Thoracic aorta (tissue), 2 donors: ENCODE results near the gene ZNG1F. TPM values are rescaled to one million over a fixed set of nuclear protein-coding genes. Genes with fewer than 3 reads are reported as not detected.
"Not testable (repeated sequence)": the region's sequence is repeated elsewhere in the genome, so short reads cannot be mapped to it uniquely, and the experiment has no call there.

Experiments used
- ATAC-seq: fragments of 150-250 bp; one replicate; pipeline ENCODE4 v1.8.0; 2017; ENCODE audit warnings: low read depth; ENCODE audit not compliant: insufficient number of reproducible peaks, low FRiP score
- DNase-seq: peaks from one replicate; pipeline ENCODE4 v3.0.0-alpha.2; 2020; ENCODE audit warnings: low spot score
- H3K27ac ChIP-seq, 2 donors: fragments of 200-600 bp; sonication (generic); 1 replicate in 1 of 2; 2 replicates in 1 of 2; pipeline ENCODE4 v1.5.1; 2016; ENCODE audit warnings: mild to moderate bottlenecking in 2 of 2, moderate library complexity in 2 of 2
- H3K27me3 ChIP-seq: fragments of 200-600 bp; sonication (generic); replicated peaks from 2 replicates; pipeline ENCODE4 v1.6.0; 2016; ENCODE audit warnings: mild to moderate bottlenecking; ENCODE audit not compliant: insufficient read depth
- H3K36me3 ChIP-seq: fragments of 200-600 bp; sonication (generic); one replicate; pipeline ENCODE4 v1.5.1; 2016
- H3K4me1 ChIP-seq, 2 donors: fragments of 200-600 bp; sonication (generic); 1 replicate in 1 of 2; 2 replicates in 1 of 2; pipeline versions ENCODE4 v1.5.1 to v1.6.0; 2016; ENCODE audit warnings: low read depth in 2 of 2, mild to moderate bottlenecking in 1 of 2; ENCODE audit not compliant: control insufficient read depth in 1 of 2
- H3K4me3 ChIP-seq: fragments of 200-600 bp; sonication (generic); 2 replicates; pipeline ENCODE4 v1.5.1; 2016; ENCODE audit warnings: mild to moderate bottlenecking
- H3K9me3 ChIP-seq: fragments of 200-600 bp; sonication (generic); 2 replicates; pipeline ENCODE4 v1.5.1; 2016
- total RNA-seq, 2 donors: library from RNA; depleted of rRNA; stranded (reverse); fragments of >200 nt; gene quantifications; one replicate each; pipeline versions ENCODE4 v1.1.0 to v1.2.3, GENCODE V29; 2016
- TF ChIP-seq, protein P1 (sequence below): fragments of 200-600 bp; sonication (generic); IDR thresholded peaks from one replicate; pipeline ENCODE4 v1.5.1; 2019; ENCODE audit warnings: antibody characterized with exemption

The ZNG1F gene
- total RNA-seq, 2 donors from 2014 or later = 8.7 to 25.0 TPM

DNA sequence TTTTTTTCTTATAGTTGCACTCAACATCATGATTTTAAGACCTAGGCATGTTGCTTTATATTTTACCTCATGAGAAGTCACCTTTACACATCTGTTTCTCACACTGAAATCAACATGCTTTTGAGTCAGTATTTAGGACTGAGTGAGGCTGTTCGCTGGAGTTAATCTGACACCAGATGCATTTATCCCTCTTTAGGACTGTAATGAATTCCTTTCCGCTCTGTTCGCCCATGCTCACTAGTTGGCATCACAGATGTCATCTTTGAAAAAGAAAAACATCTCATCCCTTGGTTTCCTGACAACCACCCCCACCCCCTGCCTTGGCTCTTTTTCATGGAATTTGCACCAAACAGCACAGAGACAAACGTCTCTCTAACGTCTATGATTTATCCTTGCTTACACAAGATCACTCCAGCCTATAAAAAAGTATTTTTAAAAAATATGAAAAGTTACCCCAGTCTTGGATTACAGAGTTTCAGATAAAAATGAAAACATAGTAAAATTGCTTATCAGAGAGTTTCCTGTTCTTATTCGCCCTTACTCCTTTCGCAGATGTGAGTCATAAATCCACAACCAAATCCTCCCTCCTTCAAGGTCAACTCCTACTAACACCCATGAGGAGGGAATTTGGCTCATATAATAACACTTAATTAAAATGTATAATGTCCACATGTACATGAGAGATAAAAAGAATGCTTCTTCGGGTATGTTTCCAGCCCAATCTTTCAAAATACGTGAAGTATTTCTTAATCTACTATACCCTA, 94.9 kb downstream of the ZNG1F start:
- H3K4me3 ChIP-seq, H3K27me3 ChIP-seq, DNase-seq, H3K36me3 ChIP-seq, H3K27ac ChIP-seq, H3K4me1 ChIP-seq, H3K9me3 ChIP-seq, ATAC-seq: not testable (repeated sequence)

DNA sequence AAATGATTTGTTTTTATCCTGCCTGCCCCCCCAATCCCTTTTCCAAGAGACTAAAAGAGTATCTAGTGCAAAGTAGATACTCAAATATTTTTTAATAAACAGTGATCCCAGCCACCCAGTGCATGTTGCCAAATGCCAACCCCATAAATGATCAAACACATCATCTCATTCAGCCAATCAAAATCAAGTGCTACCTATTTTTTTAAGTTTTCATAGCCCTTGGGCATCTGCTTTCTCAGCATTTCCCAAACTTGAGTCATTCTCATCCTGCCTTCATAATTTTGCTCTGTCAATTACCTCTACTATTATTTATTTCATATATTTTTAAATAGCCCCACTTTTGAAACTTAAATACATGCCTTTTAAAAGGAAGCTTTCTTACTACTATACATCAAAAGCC, 98.2 kb downstream of the ZNG1F start:
- H3K36me3 ChIP-seq, H3K9me3 ChIP-seq, H3K4me1 ChIP-seq, H3K27ac ChIP-seq, H3K4me3 ChIP-seq, H3K27me3 ChIP-seq, ATAC-seq, DNase-seq: not testable (repeated sequence)

DNA sequence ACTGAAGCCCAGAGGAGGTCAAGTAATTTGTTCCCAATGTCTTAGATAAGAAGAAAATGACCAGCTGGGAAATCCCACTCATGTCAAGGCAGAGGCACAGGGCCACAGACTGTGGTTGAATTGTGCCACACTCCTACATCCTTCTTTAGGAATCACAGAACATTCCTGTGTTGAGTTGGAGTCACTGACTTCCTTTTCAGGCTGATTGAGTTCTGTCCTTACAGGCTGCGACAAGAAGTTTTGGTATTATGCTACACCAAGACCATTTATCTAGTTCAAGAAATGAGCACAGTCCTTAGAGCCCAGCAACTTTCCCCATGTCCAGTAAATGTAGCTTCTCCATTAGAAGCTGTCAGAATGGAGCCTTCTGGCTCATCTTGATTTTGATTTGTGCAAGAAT, 98.7 kb downstream of the ZNG1F start:
- not testable (repeated sequence) for DNase-seq, H3K9me3 ChIP-seq, H3K4me3 ChIP-seq, H3K36me3 ChIP-seq, ATAC-seq, H3K27me3 ChIP-seq, H3K27ac ChIP-seq, H3K4me1 ChIP-seq

DNA sequence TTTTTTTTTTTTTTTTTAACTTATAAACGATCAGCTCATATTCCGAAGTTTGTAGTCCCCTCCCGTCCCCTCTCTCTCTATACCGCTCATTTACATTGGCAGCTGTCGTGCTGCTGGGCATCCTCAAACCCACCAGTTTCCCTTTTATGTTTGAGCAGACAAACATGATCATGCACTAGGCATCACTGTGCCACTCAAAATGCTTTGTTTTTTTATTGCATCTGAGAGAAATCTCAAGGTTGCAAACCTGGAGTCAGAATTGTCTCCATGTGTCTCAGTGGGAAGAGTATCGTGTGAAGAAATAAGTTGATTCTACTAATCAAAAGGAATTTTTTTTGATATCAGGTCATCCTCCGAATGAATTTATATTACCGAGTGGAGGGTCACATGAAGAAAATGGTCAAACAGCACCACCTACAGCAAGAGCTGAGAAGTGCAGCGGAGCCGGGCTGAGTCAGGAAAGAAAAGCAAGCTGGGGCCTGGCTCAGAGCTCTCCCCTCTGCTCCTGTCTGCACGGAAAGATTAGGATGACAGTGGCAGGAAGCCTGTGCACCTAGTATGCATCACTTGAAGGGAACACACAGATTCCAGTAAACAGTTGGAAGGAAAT, 100.6 kb downstream of the ZNG1F start:
- H3K4me3 ChIP-seq, H3K27ac ChIP-seq, DNase-seq, H3K27me3 ChIP-seq, H3K9me3 ChIP-seq, H3K36me3 ChIP-seq, H3K4me1 ChIP-seq: not testable (repeated sequence)
- peak; percentile 6 for ATAC-seq
- TF ChIP-seq, protein P1, sequence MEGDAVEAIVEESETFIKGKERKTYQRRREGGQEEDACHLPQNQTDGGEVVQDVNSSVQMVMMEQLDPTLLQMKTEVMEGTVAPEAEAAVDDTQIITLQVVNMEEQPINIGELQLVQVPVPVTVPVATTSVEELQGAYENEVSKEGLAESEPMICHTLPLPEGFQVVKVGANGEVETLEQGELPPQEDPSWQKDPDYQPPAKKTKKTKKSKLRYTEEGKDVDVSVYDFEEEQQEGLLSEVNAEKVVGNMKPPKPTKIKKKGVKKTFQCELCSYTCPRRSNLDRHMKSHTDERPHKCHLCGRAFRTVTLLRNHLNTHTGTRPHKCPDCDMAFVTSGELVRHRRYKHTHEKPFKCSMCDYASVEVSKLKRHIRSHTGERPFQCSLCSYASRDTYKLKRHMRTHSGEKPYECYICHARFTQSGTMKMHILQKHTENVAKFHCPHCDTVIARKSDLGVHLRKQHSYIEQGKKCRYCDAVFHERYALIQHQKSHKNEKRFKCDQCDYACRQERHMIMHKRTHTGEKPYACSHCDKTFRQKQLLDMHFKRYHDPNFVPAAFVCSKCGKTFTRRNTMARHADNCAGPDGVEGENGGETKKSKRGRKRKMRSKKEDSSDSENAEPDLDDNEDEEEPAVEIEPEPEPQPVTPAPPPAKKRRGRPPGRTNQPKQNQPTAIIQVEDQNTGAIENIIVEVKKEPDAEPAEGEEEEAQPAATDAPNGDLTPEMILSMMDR = peak; percentile 52

DNA sequence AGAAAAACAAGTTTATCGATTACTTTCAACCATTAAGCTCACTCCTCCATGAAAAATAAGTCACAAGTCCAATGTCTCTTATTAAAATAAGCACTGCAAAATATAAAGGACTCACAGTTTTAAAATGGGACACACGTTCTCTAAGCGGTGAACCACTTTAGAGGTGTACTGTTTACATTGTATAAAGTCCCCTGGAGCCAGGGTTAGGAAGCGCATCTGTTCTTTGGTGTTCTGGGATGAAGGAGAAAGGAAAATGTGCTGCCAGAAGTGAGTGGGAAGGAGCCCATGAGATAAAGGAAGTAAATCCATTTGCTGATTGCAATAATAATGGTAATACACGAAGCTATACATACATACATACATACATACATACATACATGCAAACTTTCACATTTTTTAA, 101.2 kb downstream of the ZNG1F start:
- H3K27me3 ChIP-seq, H3K4me1 ChIP-seq, H3K27ac ChIP-seq, H3K36me3 ChIP-seq, H3K4me3 ChIP-seq, H3K9me3 ChIP-seq, DNase-seq, ATAC-seq: not testable (repeated sequence)

DNA sequence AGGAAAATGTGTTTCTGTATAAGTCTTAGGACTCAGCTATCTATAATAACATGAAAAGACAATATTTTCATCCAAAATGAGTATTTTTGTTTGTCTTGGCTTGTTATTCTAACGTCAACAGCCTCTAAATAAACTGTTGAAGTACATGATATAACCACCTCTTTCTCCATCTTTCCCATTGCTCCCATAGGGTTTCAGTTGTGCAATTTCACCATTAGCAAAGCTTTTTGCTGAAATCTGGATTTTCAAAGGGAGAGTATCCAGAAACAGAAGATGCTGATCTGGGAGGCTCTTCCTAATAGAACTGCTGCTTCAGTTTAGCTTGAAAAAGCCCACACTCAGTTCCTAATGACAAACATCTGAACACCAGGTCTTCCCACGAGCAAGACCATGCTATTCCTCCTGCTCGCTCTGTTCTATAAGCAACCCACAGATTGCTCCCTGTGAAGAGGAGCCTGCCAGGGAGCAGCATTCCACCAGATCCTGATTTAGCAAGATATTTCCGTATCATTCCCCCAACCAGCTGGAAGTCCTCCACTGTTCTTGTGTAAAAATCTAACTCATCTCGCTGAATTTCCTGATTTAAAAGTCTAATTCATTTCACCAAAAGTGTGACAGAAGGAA, 101.8 kb downstream of the ZNG1F start:
- not testable (repeated sequence) for H3K27me3 ChIP-seq, H3K27ac ChIP-seq, H3K36me3 ChIP-seq, H3K9me3 ChIP-seq, DNase-seq, ATAC-seq, H3K4me3 ChIP-seq, H3K4me1 ChIP-seq

DNA sequence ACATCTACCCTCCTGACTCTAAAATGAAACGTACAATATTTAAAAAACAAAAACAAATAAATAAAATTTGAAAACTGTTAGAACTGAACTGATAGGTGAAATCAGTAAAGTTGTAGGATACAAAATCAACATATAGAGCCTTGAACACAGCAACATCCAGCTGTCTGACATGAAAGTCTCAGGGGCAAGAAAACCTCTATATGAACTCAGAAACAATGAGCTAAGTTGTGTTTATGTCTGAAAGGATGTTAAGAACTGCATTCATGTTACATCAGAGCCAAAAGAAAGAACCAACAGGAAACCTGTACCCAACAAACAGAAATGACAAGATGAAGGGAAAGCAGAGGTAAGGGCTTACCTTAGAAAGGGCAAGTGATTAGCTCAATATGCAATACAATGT, 102.4 kb downstream of the ZNG1F start:
- not testable (repeated sequence) for DNase-seq, H3K4me1 ChIP-seq, ATAC-seq, H3K27ac ChIP-seq, H3K27me3 ChIP-seq, H3K9me3 ChIP-seq, H3K36me3 ChIP-seq, H3K4me3 ChIP-seq

DNA sequence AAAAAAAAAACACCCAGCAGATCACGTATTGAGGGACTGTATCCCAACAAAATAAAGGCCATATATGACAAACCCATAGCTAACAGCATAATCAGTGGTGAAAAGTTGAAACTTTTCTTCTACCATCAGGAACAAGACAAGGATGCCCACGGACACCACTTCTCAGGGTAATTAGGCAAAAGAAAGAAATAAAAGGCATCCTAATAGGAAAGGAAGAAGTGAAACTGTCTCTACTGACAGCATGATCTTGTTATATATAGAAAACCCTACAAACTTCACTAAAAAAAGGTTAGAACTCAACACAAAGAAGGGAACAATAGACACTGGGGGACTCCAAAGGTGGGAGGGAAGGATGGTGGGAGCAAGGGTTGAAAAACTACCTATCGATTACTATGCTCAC, 102.9 kb downstream of the ZNG1F start:
- not testable (repeated sequence) for H3K27me3 ChIP-seq, H3K27ac ChIP-seq, H3K9me3 ChIP-seq, ATAC-seq, H3K4me3 ChIP-seq, DNase-seq, H3K4me1 ChIP-seq, H3K36me3 ChIP-seq

DNA sequence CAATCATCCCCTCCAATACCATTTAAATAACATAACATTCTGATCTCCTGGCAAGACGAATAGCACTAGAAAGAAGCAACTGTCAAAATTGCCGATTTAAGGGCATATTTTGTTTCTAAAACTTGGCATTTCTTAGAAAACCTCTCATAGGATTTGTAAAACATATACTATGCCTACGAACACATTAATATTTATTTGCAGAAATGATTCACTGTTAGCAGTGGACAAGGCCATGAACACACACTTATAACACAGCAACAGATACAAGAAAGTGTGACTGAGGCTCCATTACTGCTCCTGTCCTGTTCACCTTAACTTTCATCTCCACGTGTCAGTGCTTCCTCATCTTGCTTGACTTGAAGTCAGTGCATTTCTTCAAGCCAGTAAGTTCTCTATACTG, 106.8 kb downstream of the ZNG1F start:
- not testable (repeated sequence) for H3K4me3 ChIP-seq, H3K27me3 ChIP-seq, H3K27ac ChIP-seq, ATAC-seq, H3K36me3 ChIP-seq, H3K9me3 ChIP-seq, H3K4me1 ChIP-seq, DNase-seq
